Subcutaneous abdominal adipose tissue (tissue), 5 donors: ENCODE results near the gene HNRNPM.

ENCODE experiments used
- H3K27ac ChIP-seq: one replicate; pipeline ENCODE4 v1.7.0; 2013; ENCODE audit warnings: low read depth, mild to moderate bottlenecking, inconsistent platforms, low read length, moderate library complexity
- H3K27me3 ChIP-seq, 5 donors: one replicate each; pipeline ENCODE4 v1.7.0; 2013; ENCODE audit warnings: low read length in 5 of 5, inconsistent platforms in 1 of 5; ENCODE audit not compliant: control insufficient read depth in 5 of 5, insufficient read depth in 4 of 5
- H3K36me3 ChIP-seq, 5 donors: one replicate each; pipeline ENCODE4 v1.7.0; 2013; ENCODE audit warnings: low read length in 5 of 5; ENCODE audit not compliant: control insufficient read depth in 5 of 5, insufficient read depth in 5 of 5
- H3K4me1 ChIP-seq, 5 donors: one replicate each; pipeline ENCODE4 v1.7.0; 2013; ENCODE audit warnings: low read length in 5 of 5, mild to moderate bottlenecking in 3 of 5, moderate library complexity in 1 of 5; ENCODE audit not compliant: control insufficient read depth in 5 of 5, insufficient read depth in 5 of 5
- H3K4me3 ChIP-seq, 5 donors: one replicate each; pipeline ENCODE4 v1.7.0; 2013; ENCODE audit warnings: low read length in 5 of 5, low read depth in 1 of 5
- H3K9ac ChIP-seq, 5 donors: one replicate each; pipeline ENCODE4 v1.7.0; 2013; ENCODE audit warnings: low read length in 5 of 5, mild to moderate bottlenecking in 4 of 5, moderate library complexity in 3 of 5
- H3K9me3 ChIP-seq, 5 donors: one replicate each; pipeline ENCODE4 v1.7.0; 2013; ENCODE audit warnings: low read length in 5 of 5; ENCODE audit not compliant: control insufficient read depth in 5 of 5
- donor health status: healthy.
- donor health status: healthy.
- donor health status: healthy.
- donor health status: healthy.
- donor health status: healthy.

Gene HNRNPM

DNA sequence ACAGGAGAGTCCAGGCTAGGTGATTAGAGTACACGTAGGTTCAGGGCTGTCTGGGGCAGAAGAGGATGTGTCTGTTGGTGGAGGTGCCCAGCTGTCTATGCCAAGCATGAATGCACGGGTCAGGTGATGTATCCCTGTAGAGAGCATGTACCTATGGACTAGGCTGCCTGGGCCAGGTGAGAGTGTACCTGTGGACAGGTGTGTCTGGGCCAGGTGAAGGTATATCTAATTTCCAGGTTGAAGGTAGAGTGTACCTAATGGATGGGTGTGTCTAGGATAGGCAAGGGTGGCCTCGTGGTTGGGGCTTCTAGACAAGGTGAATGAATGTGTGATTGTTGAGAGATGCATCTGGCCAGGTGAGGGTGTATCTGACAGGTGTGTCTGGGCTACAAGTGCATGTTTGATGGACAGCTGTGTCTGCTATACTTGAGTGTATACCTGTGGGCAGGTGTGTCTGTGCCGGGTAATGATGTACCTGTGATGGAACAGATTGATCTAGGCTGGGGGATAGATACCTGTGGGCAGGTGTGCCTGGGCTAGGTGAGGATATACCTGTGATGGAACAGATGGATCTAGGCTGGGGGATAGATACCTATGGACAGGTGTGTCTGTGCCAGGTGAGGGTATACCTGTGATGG, 84.7 kb downstream of the HNRNPM start:
- Histone ChIP-seq H3K9me3 (no peaks in the 10 kb centered on the region), H3K4me1 (peaks cover 0 to 18% (median 9%) of the 10 kb centered on the region in 5 donors), H3K27me3 (no peaks in the 10 kb centered on the region), H3K4me3 (no peak overlapping the region), H3K36me3 (peaks cover 0 to 35% (median 10%) of the 10 kb centered on the region in 5 donors), H3K27ac (no peak overlapping the region), H3K9ac (no peak overlapping the region)

DNA sequence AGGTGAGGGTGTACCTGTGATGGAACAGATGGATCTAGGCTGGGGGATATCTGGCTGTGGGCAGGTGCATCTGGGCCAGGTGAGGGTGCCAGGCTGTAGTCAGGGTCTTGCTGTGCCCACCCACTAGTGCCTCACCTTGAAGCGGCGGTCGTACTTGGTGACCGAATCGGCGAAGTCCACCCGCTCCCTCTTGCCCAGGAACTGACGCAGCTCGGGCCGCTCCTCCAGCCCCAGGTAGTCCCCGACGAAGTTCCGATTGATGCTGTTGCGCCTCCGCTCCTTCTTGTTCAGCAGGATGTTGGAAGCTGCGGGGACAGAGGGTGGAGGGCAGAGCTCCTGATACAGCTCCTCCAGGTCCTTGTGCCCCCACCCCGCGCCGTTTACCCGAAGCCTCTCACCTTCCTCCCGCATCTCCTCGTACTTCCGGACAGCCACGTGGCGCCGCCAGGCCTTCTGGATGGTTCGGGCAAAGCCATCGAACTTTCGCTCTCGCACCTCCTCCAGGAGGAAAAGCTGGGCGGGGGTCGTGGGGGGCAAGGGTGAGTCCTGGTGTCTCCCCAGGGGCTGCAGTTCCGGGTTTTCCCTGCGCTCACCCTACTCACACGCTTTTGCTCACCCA, 85.4 kb downstream of the HNRNPM start:
- H3K27me3 ChIP-seq: no peaks in the 10 kb centered on the region
- peaks cover 0 to 31% (median 8%) of the 10 kb centered on the region in 5 donors for H3K36me3 ChIP-seq
- no peak overlapping the region for H3K9ac ChIP-seq
- no peak overlapping the region for H3K27ac ChIP-seq
- no peaks in the 10 kb centered on the region for H3K9me3 ChIP-seq
- no peak overlapping the region for H3K4me3 ChIP-seq
- H3K4me1 ChIP-seq: peaks cover 0 to 14% (median 8%) of the 10 kb centered on the region in 5 donors

DNA sequence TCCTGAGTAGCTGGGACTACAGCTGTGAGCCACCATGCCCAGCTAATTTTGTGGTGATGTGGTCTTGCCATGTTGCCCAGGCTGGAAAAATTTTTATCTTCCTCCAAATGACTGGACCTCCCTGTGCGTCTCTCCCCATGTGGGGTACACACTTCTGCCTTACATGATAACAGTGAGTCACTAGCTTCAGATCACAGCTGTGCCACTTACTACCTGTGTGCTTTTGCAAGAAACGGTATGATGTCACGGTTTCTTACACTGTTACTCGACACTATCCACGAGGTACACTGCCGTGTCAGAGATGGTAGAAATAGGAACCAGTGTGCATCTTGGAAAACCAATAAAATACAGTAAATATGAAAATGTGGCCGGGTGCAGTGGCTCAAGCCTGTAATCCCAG, 86.7 kb downstream of the HNRNPM start:
- Histone ChIP-seq H3K4me1 (peaks cover 0 to 7% (median 6%) of the 10 kb centered on the region in 5 donors), H3K27me3 (no peaks in the 10 kb centered on the region), H3K4me3 (no peak overlapping the region), H3K27ac (no peak overlapping the region), H3K9me3 (no peaks in the 10 kb centered on the region), H3K9ac (no peak overlapping the region), H3K36me3 (peaks cover 0 to 36% (median 8%) of the 10 kb centered on the region in 5 donors)

DNA sequence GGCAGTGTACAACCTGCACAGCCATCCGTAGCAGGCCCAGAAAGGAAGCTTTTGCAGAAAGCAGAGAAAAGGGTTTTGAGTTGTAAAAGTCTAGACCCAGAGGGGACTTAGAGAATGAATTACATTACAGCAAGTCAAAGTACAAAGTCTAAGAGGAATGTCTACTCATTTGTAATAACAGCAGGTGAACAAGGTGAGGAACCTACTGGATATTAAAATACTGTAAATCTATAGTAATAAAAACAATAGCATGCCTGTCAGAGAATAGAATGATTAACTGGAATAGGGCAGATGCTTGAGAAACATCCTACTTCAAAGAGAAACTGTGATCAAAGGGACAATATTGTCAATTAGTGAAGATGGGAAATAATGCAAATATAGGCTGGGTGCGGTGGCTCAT, 87.5 kb downstream of the HNRNPM start:
- Histone ChIP-seq H3K27me3 (no peaks in the 10 kb centered on the region), H3K9ac (no peak overlapping the region), H3K4me3 (no peak overlapping the region), H3K4me1 (peaks cover 0 to under 1% (median 0%) of the 10 kb centered on the region in 5 donors), H3K36me3 (peaks cover 0 to 35% (median 8%) of the 10 kb centered on the region in 5 donors), H3K27ac (no peak overlapping the region), H3K9me3 (no peaks in the 10 kb centered on the region)

DNA sequence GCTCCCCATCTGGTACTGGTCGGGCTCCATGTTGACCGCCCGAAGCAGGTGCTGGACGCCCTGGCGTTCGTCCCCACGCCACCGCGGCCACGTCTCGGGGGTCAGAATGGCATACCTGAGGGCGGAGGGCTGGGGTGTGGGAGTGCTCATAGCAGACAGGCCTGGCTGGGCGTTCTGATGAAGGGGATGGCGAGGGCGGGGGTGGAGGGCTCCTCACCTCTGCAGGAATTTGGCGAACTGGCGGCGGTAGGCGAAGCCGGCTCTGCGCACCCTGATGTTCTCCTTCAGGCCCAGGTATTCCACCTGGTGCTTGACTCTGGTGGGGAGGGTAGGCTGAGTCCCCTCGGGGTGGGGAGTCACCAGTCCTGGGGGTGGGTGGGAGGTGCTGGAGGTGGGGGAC, 91.5 kb downstream of the HNRNPM start:
- no peaks in the 10 kb centered on the region for H3K4me1 ChIP-seq
- peaks cover 0 to 22% (median 0%) of the 10 kb centered on the region in 5 donors for H3K36me3 ChIP-seq
- no peaks in the 10 kb centered on the region for H3K9me3 ChIP-seq
- no peak overlapping the region for H3K4me3 ChIP-seq
- no peaks in the 10 kb centered on the region for H3K27me3 ChIP-seq
- no peak overlapping the region for H3K9ac ChIP-seq
- no peak overlapping the region for H3K27ac ChIP-seq

DNA sequence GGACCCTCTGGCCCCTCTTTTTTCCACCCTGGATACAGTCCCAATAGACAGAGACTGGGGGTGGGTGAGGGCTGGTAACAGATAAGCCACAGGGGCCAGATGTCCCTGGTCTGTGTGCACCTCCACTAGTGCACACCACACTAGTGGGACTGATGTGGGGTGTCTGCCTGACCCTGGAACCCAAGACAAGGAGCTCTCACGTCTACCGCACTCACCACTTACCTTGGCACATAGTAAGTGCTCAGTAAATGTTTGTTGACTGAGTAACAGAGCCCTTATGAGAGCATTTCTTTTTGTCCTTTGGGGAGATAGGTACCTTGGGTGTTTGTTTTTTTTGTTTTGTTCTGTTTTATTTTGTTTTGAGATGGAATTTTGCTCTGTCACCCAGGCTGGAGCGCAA, 92.3 kb downstream of the HNRNPM start:
- Histone ChIP-seq H3K36me3 (peaks cover 0 to 26% (median 0%) of the 10 kb centered on the region in 5 donors), H3K4me3 (no peak overlapping the region)

More for the DNA sequence above, 92.3 kb downstream of the HNRNPM start:
- no peaks in the 10 kb centered on the region for H3K4me1 ChIP-seq
- no peak overlapping the region for H3K9ac ChIP-seq
- no peaks in the 10 kb centered on the region for H3K9me3 ChIP-seq
- H3K27ac ChIP-seq: no peak overlapping the region
- no peaks in the 10 kb centered on the region for H3K27me3 ChIP-seq
